Astrocyte (in vitro differentiated cells and primary cell): ENCODE results near the gene NRK. TPM values are rescaled to one million over a fixed set of nuclear protein-coding genes. Genes with fewer than 3 reads are reported as not detected.

Source experiments
- DNase-seq: peaks from one replicate; pipeline ENCODE4 v3.0.0-alpha.2; 2010; ENCODE audit warnings: low read depth
- FAIRE-seq: peaks from 2 replicates; lab custom pipeline; 2011; peaks lifted over from hg19 to GRCh38; lab: Jason Lieb, UNC
- H2AFZ ChIP-seq: 2 replicates; pipeline ENCODE4 v1.6.0; 2012; ENCODE audit warnings: low read depth, low read length, inconsistent platforms
- H3K27ac ChIP-seq: 2 replicates; pipeline ENCODE4 v1.5.1; 2011; ENCODE audit warnings: low read depth, low read length, inconsistent platforms
- H3K27me3 ChIP-seq: 2 replicates; pipeline ENCODE4 v1.6.0; 2011; ENCODE audit warnings: low read length, inconsistent platforms; ENCODE audit not compliant: insufficient read depth
- H3K36me3 ChIP-seq: 2 replicates; pipeline ENCODE4 v1.5.1; 2011; ENCODE audit warnings: low read length, inconsistent platforms; ENCODE audit not compliant: insufficient read depth
- H3K4me1 ChIP-seq: 2 replicates; pipeline ENCODE4 v1.5.1; 2011; ENCODE audit warnings: low read length, inconsistent platforms; ENCODE audit not compliant: insufficient read depth
- H3K4me2 ChIP-seq: 2 replicates; pipeline ENCODE4 v1.6.0; 2012; ENCODE audit warnings: low read length, inconsistent platforms
- H3K4me3 ChIP-seq: 2 replicates; pipeline ENCODE4 v1.5.1; 2011; ENCODE audit warnings: low read depth, mild to moderate bottlenecking, low read length, inconsistent platforms; ENCODE audit not compliant: insufficient read depth
- H3K79me2 ChIP-seq: 2 replicates; pipeline ENCODE4 v1.6.0; 2012; ENCODE audit warnings: mild to moderate bottlenecking, low read length, inconsistent platforms; ENCODE audit not compliant: insufficient read depth
- H3K9ac ChIP-seq: 2 replicates; pipeline ENCODE4 v1.6.0; 2012; ENCODE audit warnings: mild to moderate bottlenecking, low read length, inconsistent platforms
- H3K9me3 ChIP-seq: 2 replicates; pipeline ENCODE4 v1.5.1; 2012; ENCODE audit warnings: low read depth, mild to moderate bottlenecking, low read length, inconsistent platforms; ENCODE audit not compliant: insufficient read depth
- H4K20me1 ChIP-seq: 2 replicates; pipeline ENCODE4 v1.6.0; 2012; ENCODE audit warnings: low read length, inconsistent platforms; ENCODE audit not compliant: insufficient read depth
- H3K27ac Mint-ChIP-seq: one replicate; pipeline ENCODE4 v1.8.0; 2021; ENCODE audit warnings: mild to moderate bottlenecking, mixed read lengths; ENCODE audit not compliant: unreplicated experiment
- H3K27me3 Mint-ChIP-seq: one replicate; pipeline ENCODE4 v1.8.0; 2021; ENCODE audit warnings: low read depth, mixed read lengths; ENCODE audit not compliant: unreplicated experiment
- H3K36me3 Mint-ChIP-seq: one replicate; pipeline ENCODE4 v1.8.0; 2021; ENCODE audit warnings: low read depth, mixed read lengths; ENCODE audit not compliant: unreplicated experiment
- H3K4me1 Mint-ChIP-seq: one replicate; pipeline ENCODE4 v1.8.0; 2021; ENCODE audit warnings: low read depth, mixed read lengths; ENCODE audit not compliant: unreplicated experiment
- H3K4me3 Mint-ChIP-seq: one replicate; pipeline ENCODE4 v1.8.0; 2021; ENCODE audit warnings: mild to moderate bottlenecking, moderate library complexity, mixed read lengths; ENCODE audit not compliant: unreplicated experiment
- H3K9me3 Mint-ChIP-seq: one replicate; pipeline ENCODE4 v1.8.0; 2021; ENCODE audit warnings: mild to moderate bottlenecking, mixed read lengths; ENCODE audit not compliant: unreplicated experiment
- CTCF ChIP-seq: IDR thresholded peaks from 2 replicates; pipeline ENCODE4 v1.5.1; 2011; ENCODE audit warnings: low read depth, mild to moderate bottlenecking, inconsistent platforms, low read length, moderate library complexity; ENCODE audit not compliant: insufficient read depth
- EZH2 ChIP-seq: IDR thresholded peaks from 2 replicates; pipeline ENCODE4 v1.6.1; 2012; ENCODE audit warnings: mild to moderate bottlenecking, low read length, inconsistent platforms; ENCODE audit not compliant: insufficient read depth
- total RNA-seq: library from RNA; stranded (reverse); gene quantifications from 2 replicates; pipeline ENCODE4 v1.2.1, GENCODE V29; 2021

The NRK gene
- total RNA-seq, 1 donor from 2014 or later = 20.1 TPM

- no peak for TF ChIP-seq EZH2
- no peak for TF ChIP-seq CTCF
- Mint-ChIP-seq H3K27ac (no peak overlapping the region), H3K36me3 (no peaks in the 10 kb centered on the region), H3K4me1 (no peaks in the 10 kb centered on the region), H3K4me3 (no peak overlapping the region), H3K27me3 (no peaks in the 10 kb centered on the region), H3K9me3 (no peaks in the 10 kb centered on the region)
- H2AFZ ChIP-seq = no peak overlapping the region
- H3K4me2 ChIP-seq = no peak overlapping the region
- H3K9ac ChIP-seq = no peak overlapping the region
- no peaks in the 10 kb centered on the region for H3K9me3 ChIP-seq
- no peak overlapping the region for H3K27ac ChIP-seq
- no peak for FAIRE-seq
- H3K79me2 ChIP-seq = no peaks in the 10 kb centered on the region
- peaks cover 7% of the 10 kb centered on the region for H3K4me1 ChIP-seq
- no peak overlapping the region for H3K4me3 ChIP-seq
- no peaks in the 10 kb centered on the region for H3K36me3 ChIP-seq
- DNase-seq = no peak
- no peaks in the 10 kb centered on the region for H4K20me1 ChIP-seq
- H3K27me3 ChIP-seq = no peaks in the 10 kb centered on the region
These were observed 2.1 kb upstream of the NRK start for GRCh38 chrX:105820247-105820646.

- Histone ChIP-seq H3K4me2 (peak overlapping the region; percentile 94), H3K9me3 (no peaks in the 10 kb centered on the region), H3K36me3 (no peaks in the 10 kb centered on the region), H3K27ac (peak overlapping the region; percentile 63), H2AFZ (peak overlapping the region; percentile 75), H4K20me1 (no peaks in the 10 kb centered on the region), H3K79me2 (no peaks in the 10 kb centered on the region), H3K27me3 (no peaks in the 10 kb centered on the region), H3K9ac (peak overlapping the region; percentile 82), H3K4me1 (peaks cover 7% of the 10 kb centered on the region), H3K4me3 (peak overlapping the region; percentile 63)
- no peaks in the 10 kb centered on the region for H3K27me3 Mint-ChIP-seq
- peak overlapping the region; percentile 72 for H3K27ac Mint-ChIP-seq
- H3K4me1 Mint-ChIP-seq = no peaks in the 10 kb centered on the region
- H3K4me3 Mint-ChIP-seq = peak overlapping the region; percentile 76
- FAIRE-seq (no peak), DNase-seq (peak; percentile 52)
- H3K9me3 Mint-ChIP-seq = no peaks in the 10 kb centered on the region
- H3K36me3 Mint-ChIP-seq = no peaks in the 10 kb centered on the region
- TF ChIP-seq EZH2 = peak; percentile 4
- no peak for TF ChIP-seq CTCF
These were observed 743 bp upstream of the NRK start for GRCh38 chrX:105821471-105822121.

- peak overlapping the region; percentile 85 for H2AFZ ChIP-seq
- Mint-ChIP-seq H3K36me3 (no peaks in the 10 kb centered on the region), H3K4me3 (peak overlapping the region; percentile 85), H3K4me1 (no peaks in the 10 kb centered on the region), H3K27me3 (no peaks in the 10 kb centered on the region), H3K9me3 (no peaks in the 10 kb centered on the region), H3K27ac (no peak overlapping the region)
- peak overlapping the region; percentile 82 for H3K9ac ChIP-seq
- no peaks in the 10 kb centered on the region for H3K79me2 ChIP-seq
- no peak for TF ChIP-seq CTCF
- TF ChIP-seq EZH2 = no peak
- H3K36me3 ChIP-seq = no peaks in the 10 kb centered on the region
- H3K4me2 ChIP-seq = peak overlapping the region; percentile 94
- peak overlapping the region; percentile 47 for H3K27ac ChIP-seq
- H4K20me1 ChIP-seq = no peaks in the 10 kb centered on the region
- no peaks in the 10 kb centered on the region for H3K9me3 ChIP-seq
- no peaks in the 10 kb centered on the region for H3K27me3 ChIP-seq
- FAIRE-seq = no peak
- H3K4me1 ChIP-seq = peaks cover 7% of the 10 kb centered on the region
- no peak for DNase-seq
- peak overlapping the region; percentile 63 for H3K4me3 ChIP-seq
These were observed 735 bp downstream of the NRK start for GRCh38 chrX:105823092-105823455.
